Esophagus (tissue), 2 donors: ENCODE data around the gene MGA. TPM values are rescaled to one million over a fixed set of nuclear protein-coding genes. Genes with fewer than 3 reads are reported as not detected.

ENCODE experiments used
- H3K27ac ChIP-seq, 2 donors: one replicate each; pipeline ENCODE4 v1.5.1; 2013; ENCODE audit warnings: low read depth in 2 of 2, mild to moderate bottlenecking in 2 of 2, inconsistent platforms in 1 of 2, low read length in 1 of 2, moderate library complexity in 1 of 2
- H3K27me3 ChIP-seq, 2 donors: one replicate each; pipeline ENCODE4 v1.6.1; 2013; ENCODE audit warnings: low read length in 2 of 2, control low read depth in 1 of 2, mild to moderate bottlenecking in 1 of 2; ENCODE audit not compliant: insufficient read depth in 2 of 2, control insufficient read depth in 1 of 2
- H3K36me3 ChIP-seq, 2 donors: one replicate each; pipeline ENCODE4 v1.6.1; 2013; ENCODE audit warnings: low read length in 1 of 2; ENCODE audit not compliant: control insufficient read depth in 2 of 2, insufficient read depth in 2 of 2
- H3K4me1 ChIP-seq, 2 donors: one replicate each; pipeline ENCODE4 v1.6.1; 2013; ENCODE audit warnings: low read length in 1 of 2; ENCODE audit not compliant: control insufficient read depth in 2 of 2, insufficient read depth in 2 of 2
- H3K4me3 ChIP-seq, 2 donors: one replicate each; pipeline ENCODE4 v1.5.1; 2013; ENCODE audit warnings: low read length in 2 of 2, mild to moderate bottlenecking in 2 of 2, low read depth in 1 of 2, moderate library complexity in 1 of 2
- H3K9me3 ChIP-seq, 2 donors: one replicate each; pipeline ENCODE4 v1.6.1; 2013; ENCODE audit warnings: mild to moderate bottlenecking in 2 of 2, low read depth in 1 of 2, low read length in 1 of 2, moderate library complexity in 1 of 2; ENCODE audit not compliant: control insufficient read depth in 2 of 2, insufficient read depth in 1 of 2
- WGBS, 2 donors: extraction: QIAGEN DNeasy Blood & Tissue Kit; methylation state at CpG; one replicate each; pipeline ENCODE4 v1.1.7; 2013; 5-methylcytosine and 5-hydroxymethylcytosine counted together
- polyA plus RNA-seq, 2 donors: library from polyadenylated mRNA; stranded (reverse); fragments of 200-250 nt; gene quantifications; one replicate each; pipeline ENCODE4 v1.2.3, GENCODE V29; 2013
- donor health status: healthy with polysubstance abuse.
- donor health status: Bipolar disorder and iron deficiency.

The MGA gene
- polyA plus RNA-seq, 2 donors, result 2.8 to 3.0 TPM

DNA sequence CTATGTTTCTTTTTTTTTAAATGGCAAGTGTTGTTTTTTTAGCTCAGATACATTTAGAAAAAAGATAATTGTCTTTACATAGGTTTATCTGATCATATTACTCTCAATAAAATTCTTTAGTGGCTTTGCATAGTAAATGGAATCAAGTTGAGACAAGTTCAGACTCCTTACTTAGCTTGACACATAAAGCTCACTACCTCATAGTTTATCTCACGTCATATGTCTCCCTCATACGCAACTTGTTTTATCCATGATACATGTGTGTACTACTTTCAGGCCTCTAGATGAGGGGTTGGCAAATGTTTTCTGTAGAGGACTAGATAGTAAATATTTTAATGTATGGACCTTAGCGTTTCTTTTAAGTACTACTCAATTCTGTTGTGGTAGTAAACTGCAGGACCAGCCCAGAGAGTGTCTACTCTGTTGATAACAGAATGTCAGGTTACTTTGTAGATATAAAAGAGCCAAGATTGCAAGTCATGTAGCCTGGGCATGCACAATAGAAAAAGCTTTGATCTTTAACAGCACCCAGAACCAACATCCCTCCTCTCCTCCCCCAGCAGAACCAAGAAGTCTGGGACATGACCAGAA, 28.2 kb upstream of the MGA start:
- H3K36me3 ChIP-seq, result no peaks in the 10 kb centered on the region
- no peak overlapping the region for H3K27ac ChIP-seq
- no peaks in the 10 kb centered on the region for H3K9me3 ChIP-seq
- 56 to 75% methylated on average over 3 of the region's 3 CpGs for WGBS, 2 donors
- H3K27me3 ChIP-seq, result no peaks in the 10 kb centered on the region
- H3K4me1 ChIP-seq, result no peaks in the 10 kb centered on the region
- H3K4me3 ChIP-seq, result no peak overlapping the region

DNA sequence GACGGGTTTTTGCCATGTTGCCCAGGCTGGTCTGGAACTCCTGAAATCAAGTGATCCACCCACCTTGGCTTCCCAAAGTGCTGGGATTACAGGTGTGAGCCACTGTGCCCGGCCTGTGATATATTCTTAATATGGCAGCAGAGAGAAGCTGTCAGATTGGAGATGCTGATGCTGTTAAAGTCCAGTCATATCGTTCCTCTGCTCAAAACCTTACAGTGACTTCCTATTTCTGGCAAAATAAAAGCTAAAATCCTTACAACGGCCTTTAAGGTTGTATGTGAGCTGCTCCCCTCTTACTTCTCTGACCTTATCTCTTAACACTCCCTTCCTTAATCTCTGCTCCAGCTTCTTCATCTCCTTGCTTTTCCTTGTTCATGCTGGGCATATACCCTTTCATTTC, 26.6 kb upstream of the MGA start:
- no peak overlapping the region for H3K27ac ChIP-seq
- no peak overlapping the region for H3K4me3 ChIP-seq
- no peaks in the 10 kb centered on the region for H3K36me3 ChIP-seq
- H3K9me3 ChIP-seq, result no peaks in the 10 kb centered on the region
- 83 to 88% methylated on average over 4 of the region's 4 CpGs for WGBS, 2 donors
- no peaks in the 10 kb centered on the region for H3K4me1 ChIP-seq
- H3K27me3 ChIP-seq, result no peaks in the 10 kb centered on the region

DNA sequence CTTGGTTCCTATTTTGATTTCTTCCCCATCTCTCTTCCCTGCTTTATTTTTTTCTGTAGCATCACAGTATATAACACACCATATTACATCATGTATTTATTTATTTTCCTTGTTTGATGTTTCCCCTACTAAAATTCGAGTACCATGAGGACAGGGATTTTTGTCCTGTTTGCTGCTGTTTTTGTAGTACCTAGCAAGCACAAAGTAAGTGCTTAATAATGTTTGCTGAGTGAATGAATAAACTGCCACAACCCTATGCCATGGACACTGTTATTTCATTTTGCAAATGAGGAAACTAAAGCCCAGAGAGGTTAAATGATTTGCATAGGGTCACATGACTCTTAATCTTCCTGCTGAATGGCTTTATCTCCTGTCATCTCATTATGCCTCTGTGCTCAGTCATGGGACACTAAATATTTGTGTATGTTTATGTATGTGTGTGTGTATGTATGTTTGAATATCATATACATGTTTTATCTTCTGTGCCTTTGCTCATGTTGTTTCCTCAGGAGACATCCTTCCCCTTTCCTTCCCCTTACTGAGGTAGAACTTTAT, 26.1 kb upstream of the MGA start:
- WGBS, 2 donors, result 35 to 56% methylated on average over 1 of the region's 1 CpG
- H3K4me3 ChIP-seq, result no peak overlapping the region
- no peaks in the 10 kb centered on the region for H3K36me3 ChIP-seq
- no peaks in the 10 kb centered on the region for H3K27me3 ChIP-seq
- H3K9me3 ChIP-seq, result no peaks in the 10 kb centered on the region
- no peak overlapping the region for H3K27ac ChIP-seq
- no peaks in the 10 kb centered on the region for H3K4me1 ChIP-seq

DNA sequence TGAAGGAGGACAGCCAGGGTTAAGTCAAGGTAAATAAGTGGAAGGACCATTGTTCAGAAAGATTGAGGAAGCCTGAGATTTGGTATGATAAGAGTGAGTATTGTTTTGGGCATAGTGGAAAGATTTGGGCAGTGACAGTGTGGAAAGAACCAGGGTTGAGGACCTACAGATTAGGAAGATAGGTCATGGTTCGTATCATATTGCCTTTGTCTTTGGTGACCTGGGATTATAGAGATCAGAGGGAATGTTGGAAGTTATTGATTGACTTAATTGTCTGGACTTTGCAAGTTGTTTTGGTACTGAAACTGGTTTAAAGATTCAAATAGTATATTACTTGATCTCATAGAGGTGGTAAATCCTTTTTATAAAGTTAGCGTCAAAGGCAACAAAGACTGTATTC, 23.1 kb upstream of the MGA start:
- 87 to 93% methylated on average over 2 of the region's 2 CpGs for WGBS, 2 donors
- Histone ChIP-seq H3K4me1 (no peaks in the 10 kb centered on the region), H3K4me3 (no peak overlapping the region), H3K27me3 (no peaks in the 10 kb centered on the region), H3K9me3 (no peaks in the 10 kb centered on the region), H3K27ac (no peak overlapping the region), H3K36me3 (no peaks in the 10 kb centered on the region)

DNA sequence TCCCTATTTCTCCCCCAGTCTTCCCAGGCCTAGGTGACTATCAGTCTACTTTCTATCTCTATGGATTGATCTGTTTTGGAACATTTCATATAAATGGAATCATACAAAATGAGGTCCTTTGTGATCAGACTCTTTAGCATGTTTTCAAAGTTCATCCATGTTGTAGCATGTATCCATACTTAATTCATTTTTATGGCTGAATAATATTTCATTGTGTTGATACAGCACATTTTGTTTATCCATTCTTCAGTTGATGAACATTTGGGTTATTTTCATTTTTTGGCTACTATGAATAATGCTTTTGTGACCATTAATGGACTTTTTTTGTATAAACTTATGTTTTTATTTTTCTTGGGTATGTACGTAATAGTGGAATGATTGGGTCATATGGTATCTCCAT, 19.2 kb upstream of the MGA start:
- H3K4me1 ChIP-seq, result no peaks in the 10 kb centered on the region
- WGBS, 2 donors, result 97 to 98% methylated on average over 1 of the region's 1 CpG
- no peaks in the 10 kb centered on the region for H3K36me3 ChIP-seq
- no peaks in the 10 kb centered on the region for H3K9me3 ChIP-seq
- no peak overlapping the region for H3K4me3 ChIP-seq
- H3K27me3 ChIP-seq, result no peaks in the 10 kb centered on the region
- H3K27ac ChIP-seq, result no peak overlapping the region

DNA sequence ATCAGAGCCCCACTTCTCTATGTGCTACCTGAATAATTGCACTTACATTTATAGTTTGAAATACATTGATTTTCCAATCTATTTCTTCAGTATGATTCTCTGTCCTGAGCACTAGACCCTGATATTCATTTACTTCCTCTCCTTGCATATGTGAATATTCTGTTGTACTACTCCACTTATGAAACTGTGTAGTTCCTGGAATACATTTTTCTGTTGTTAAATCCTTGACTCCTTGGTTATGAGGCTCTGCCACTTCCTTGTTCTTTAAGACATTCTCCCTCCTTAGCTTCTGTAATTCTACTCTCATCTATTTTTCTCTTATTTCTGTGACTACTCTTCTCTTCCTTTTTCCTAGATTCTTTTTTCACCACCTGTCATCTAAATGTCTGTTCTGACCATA, 12.9 kb upstream of the MGA start:
- H3K27me3 ChIP-seq, result no peaks in the 10 kb centered on the region
- H3K4me1 ChIP-seq, result no peaks in the 10 kb centered on the region
- H3K4me3 ChIP-seq, result no peak overlapping the region
- H3K27ac ChIP-seq, result no peak overlapping the region
- H3K36me3 ChIP-seq, result no peaks in the 10 kb centered on the region
- no peaks in the 10 kb centered on the region for H3K9me3 ChIP-seq

DNA sequence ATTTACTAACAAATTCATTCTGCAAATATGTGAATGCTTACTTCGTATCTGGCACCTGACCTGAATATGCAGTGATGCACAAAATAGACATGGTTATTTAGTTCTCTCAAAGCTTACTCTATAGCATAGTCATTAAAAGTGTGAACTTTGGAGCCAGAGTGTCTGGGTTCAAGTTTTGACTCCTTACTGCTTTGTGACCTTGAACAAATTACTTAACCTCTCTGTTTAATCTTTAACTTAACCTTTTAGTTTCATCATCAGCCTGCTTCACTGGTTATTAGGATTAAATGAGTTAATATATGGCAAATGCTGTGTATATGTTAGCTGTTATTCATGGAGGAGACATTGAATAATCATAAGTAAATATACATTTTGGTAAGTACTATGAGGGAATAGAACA, 12.1 kb upstream of the MGA start:
- H3K4me1 ChIP-seq, result no peaks in the 10 kb centered on the region
- no peaks in the 10 kb centered on the region for H3K9me3 ChIP-seq
- H3K27ac ChIP-seq, result no peak overlapping the region
- H3K36me3 ChIP-seq, result no peaks in the 10 kb centered on the region
- WGBS, 2 donors, result 71 to 86% methylated on average over 1 of the region's 1 CpG
- H3K4me3 ChIP-seq, result no peak overlapping the region
- no peaks in the 10 kb centered on the region for H3K27me3 ChIP-seq

DNA sequence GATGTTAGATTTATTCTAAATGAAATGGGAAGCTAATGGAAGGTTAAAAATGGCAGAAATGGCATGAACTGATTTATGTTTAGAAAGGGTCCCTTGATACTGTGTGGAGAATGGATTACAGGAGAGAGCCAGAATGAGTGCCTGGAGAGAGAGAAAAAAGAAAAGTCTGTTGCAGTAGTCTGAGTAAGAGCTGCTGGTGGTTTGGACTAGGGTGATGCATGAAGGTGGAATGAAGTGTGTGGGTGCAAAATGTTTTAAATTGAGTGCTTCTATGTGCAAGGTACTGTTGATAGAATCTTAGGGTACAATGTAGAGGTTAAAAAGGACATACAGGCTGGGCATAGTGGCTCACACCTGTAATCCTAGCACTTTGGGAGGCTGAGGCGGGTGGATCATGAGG, 11.4 kb upstream of the MGA start:
- H3K36me3 ChIP-seq, result no peaks in the 10 kb centered on the region
- 84 to 95% methylated on average over 1 of the region's 1 CpG for WGBS, 2 donors
- H3K4me1 ChIP-seq, result no peaks in the 10 kb centered on the region

DNA sequence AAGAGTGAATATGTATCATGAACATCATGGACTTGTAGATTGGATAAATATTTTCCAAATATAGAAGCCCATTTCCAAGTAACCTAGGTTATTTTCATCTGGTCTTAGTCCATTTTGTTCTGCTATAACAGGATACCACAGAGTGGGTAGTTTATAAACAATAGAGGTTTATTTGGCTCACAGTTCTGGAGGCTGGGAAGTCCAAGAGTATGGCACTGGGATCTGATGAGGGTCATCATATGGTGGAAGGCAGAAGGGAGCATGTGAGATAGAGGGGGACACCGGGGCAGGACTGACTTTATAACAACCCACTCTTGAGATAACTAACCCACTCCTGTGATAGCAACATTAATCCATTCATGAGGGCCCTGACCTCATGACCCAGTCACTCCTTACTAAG, 9.4 kb upstream of the MGA start:
- Histone ChIP-seq H3K36me3 (no peaks in the 10 kb centered on the region), H3K4me3 (no peak overlapping the region), H3K4me1 (no peaks in the 10 kb centered on the region), H3K27me3 (no peaks in the 10 kb centered on the region), H3K27ac (no peak overlapping the region), H3K9me3 (no peaks in the 10 kb centered on the region)
- WGBS, 2 donors, result 96 to 100% methylated on average over 1 of the region's 1 CpG

More for the DNA sequence above, 11.4 kb upstream of the MGA start:
- H3K4me3 ChIP-seq, result no peak overlapping the region
- H3K27ac ChIP-seq, result no peak overlapping the region
- H3K9me3 ChIP-seq, result no peaks in the 10 kb centered on the region
- H3K27me3 ChIP-seq, result no peaks in the 10 kb centered on the region

DNA sequence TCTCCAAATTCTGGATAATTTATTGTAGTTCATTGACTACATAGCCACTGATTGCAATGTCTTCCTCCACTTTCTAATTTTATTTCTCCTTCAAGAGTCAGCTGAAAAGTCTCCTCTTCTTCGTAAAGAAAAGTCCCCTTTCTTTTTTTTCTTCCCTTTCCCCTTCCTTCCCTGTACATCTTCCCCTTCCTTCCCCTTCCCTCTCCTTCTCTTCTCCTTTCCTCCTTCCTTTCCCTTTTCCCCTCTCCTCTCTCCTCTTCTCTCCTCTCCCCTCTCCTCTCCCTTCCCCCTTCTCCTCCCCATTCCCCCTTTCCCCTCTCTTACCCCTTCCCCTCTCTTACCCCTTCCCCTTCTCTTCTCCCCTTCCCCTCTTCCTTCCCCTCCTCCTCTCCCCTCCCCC, 8.8 kb upstream of the MGA start:
- 90 to 95% methylated on average over 1 of the region's 1 CpG for WGBS, 2 donors
- H3K27ac ChIP-seq, result no peak overlapping the region
- H3K36me3 ChIP-seq, result no peaks in the 10 kb centered on the region
- no peak overlapping the region for H3K4me3 ChIP-seq
- no peaks in the 10 kb centered on the region for H3K4me1 ChIP-seq
- H3K27me3 ChIP-seq, result no peaks in the 10 kb centered on the region
- no peaks in the 10 kb centered on the region for H3K9me3 ChIP-seq
